Measurements from ENCODE around the gene HOXD1.

The HOXD1 gene

GRCh38 chr2:176145085-176145969 is 43.1 kb upstream of the HOXD1 start:
- DNase-seq (ENCODE audit: insufficient read length, low spot score): no peak
- FAIRE-seq: no peak
- no peak for TF ChIP-seq CTCF (IDR thresholded peaks at IDR 0.05; ENCODE audit: insufficient read depth, missing control alignments)

- FAIRE-seq (no peak), DNase-seq (ENCODE audit: insufficient read length, low spot score) (no peak)
- TF ChIP-seq CTCF (IDR thresholded peaks at IDR 0.05; ENCODE audit: insufficient read depth, missing control alignments): no peak
Measured at GRCh38 chr2:176146101-176146500, 42.4 kb upstream of the HOXD1 start.

- no peak for DNase-seq (ENCODE audit: insufficient read length, low spot score)
- TF ChIP-seq CTCF (IDR thresholded peaks at IDR 0.05; ENCODE audit: insufficient read depth, missing control alignments): no peak
- FAIRE-seq: no peak
Measured at GRCh38 chr2:176146645-176147044, 41.8 kb upstream of the HOXD1 start.

GRCh38 chr2:176147210-176147799 is 41.2 kb upstream of the HOXD1 start:
- TF ChIP-seq CTCF (IDR thresholded peaks at IDR 0.05; ENCODE audit: insufficient read depth, missing control alignments): no peak
- DNase-seq (ENCODE audit: insufficient read length, low spot score) (no peak), FAIRE-seq (no peak)

GRCh38 chr2:176147800-176148496 is 40.5 kb upstream of the HOXD1 start:
- no peak for FAIRE-seq
- no peak for DNase-seq (ENCODE audit: insufficient read length, low spot score)
- TF ChIP-seq CTCF (IDR thresholded peaks at IDR 0.05; ENCODE audit: insufficient read depth, missing control alignments): no peak

- TF ChIP-seq CTCF (IDR thresholded peaks at IDR 0.05; ENCODE audit: insufficient read depth, missing control alignments): no peak
- FAIRE-seq: no peak
- DNase-seq (ENCODE audit: insufficient read length, low spot score): no peak
Measured at GRCh38 chr2:176148751-176149421, 39.6 kb upstream of the HOXD1 start.
